H9 (cell line): ENCODE measurements around the gene CCDC178. TPM values are rescaled to one million over a fixed set of nuclear protein-coding genes. Genes with fewer than 3 reads are reported as not detected.

Source experiments
- DNase-seq: peaks from one replicate; pipeline ENCODE4 v3.0.0-alpha.2; 2017
- H2AFZ ChIP-seq: one replicate; pipeline ENCODE4 v1.6.1; 2013; ENCODE audit warnings: mild to moderate bottlenecking, low read length, control low read depth, moderate library complexity
- H2AK5ac ChIP-seq: 2 replicates; pipeline ENCODE4 v1.6.1; 2013; ENCODE audit warnings: low read length, control low read depth, mixed read lengths; ENCODE audit not compliant: insufficient read length
- H2BK120ac ChIP-seq: one replicate; pipeline ENCODE4 v1.6.1; 2013; ENCODE audit warnings: low read depth, mild to moderate bottlenecking, low read length, control low read depth, inconsistent platforms; ENCODE audit not compliant: poor library complexity, severe bottlenecking
- H2BK12ac ChIP-seq: 2 replicates; pipeline ENCODE4 v1.6.1; 2013; ENCODE audit warnings: low read length, control low read depth, mixed read lengths, low read depth; ENCODE audit not compliant: insufficient read length
- H2BK15ac ChIP-seq: 2 replicates; pipeline ENCODE4 v1.6.1; 2013; ENCODE audit warnings: low read depth, low read length, control low read depth
- H2BK20ac ChIP-seq: one replicate; pipeline ENCODE4 v1.6.1; 2013; ENCODE audit warnings: low read depth, mild to moderate bottlenecking, low read length, control low read depth, inconsistent platforms; ENCODE audit not compliant: poor library complexity, severe bottlenecking
- H2BK5ac ChIP-seq: 2 replicates; pipeline ENCODE4 v1.6.1; 2013; ENCODE audit warnings: low read length, control low read depth, mixed read lengths; ENCODE audit not compliant: insufficient read length
- H3K14ac ChIP-seq: 2 replicates; pipeline ENCODE4 v1.6.1; 2013; ENCODE audit warnings: low read length, control low read depth; ENCODE audit not compliant: insufficient read depth
- H3K18ac ChIP-seq: 2 replicates; pipeline ENCODE4 v1.6.1; 2013; ENCODE audit warnings: low read depth, mild to moderate bottlenecking, mixed read lengths, low read length, control low read depth; ENCODE audit not compliant: insufficient read length
- H3K23ac ChIP-seq: 2 replicates; pipeline ENCODE4 v1.6.1; 2013; ENCODE audit warnings: low read length, control low read depth, mixed read lengths, low read depth; ENCODE audit not compliant: insufficient read length
- H3K23me2 ChIP-seq: 2 replicates; pipeline ENCODE4 v1.6.1; 2013; ENCODE audit warnings: low read depth, mild to moderate bottlenecking, mixed read lengths, low read length, control low read depth; ENCODE audit not compliant: insufficient read length, poor library complexity, severe bottlenecking
- H3K27ac ChIP-seq: 2 replicates; pipeline ENCODE4 v1.5.1; 2013; ENCODE audit warnings: low read length, control low read depth, mixed read lengths, low read depth; ENCODE audit not compliant: insufficient read length
- H3K27me3 ChIP-seq: 2 replicates; pipeline ENCODE4 v1.6.1; 2013; ENCODE audit warnings: low read length, control low read depth, inconsistent platforms; ENCODE audit not compliant: insufficient read depth
- H3K4ac ChIP-seq: 2 replicates; pipeline ENCODE4 v1.6.1; 2013; ENCODE audit warnings: low read depth, mild to moderate bottlenecking, control low read depth, inconsistent platforms, low read length, moderate library complexity
- H3K4me1 ChIP-seq: 2 replicates; pipeline ENCODE4 v1.6.1; 2013; ENCODE audit warnings: low read length, control low read depth, inconsistent platforms; ENCODE audit not compliant: insufficient read depth
- H3K4me2 ChIP-seq: 2 replicates; pipeline ENCODE4 v1.6.1; 2013; ENCODE audit warnings: low read length, control low read depth, mixed read lengths; ENCODE audit not compliant: insufficient read length, insufficient read depth
- H3K56ac ChIP-seq: 2 replicates; pipeline ENCODE4 v1.6.1; 2013; ENCODE audit warnings: low read depth, mild to moderate bottlenecking, mixed read lengths, low read length, control low read depth; ENCODE audit not compliant: insufficient read length
- H3K79me1 ChIP-seq: 2 replicates; pipeline ENCODE4 v1.6.1; 2013; ENCODE audit warnings: low read depth, mild to moderate bottlenecking, moderate library complexity, low read length, control low read depth, inconsistent platforms; ENCODE audit not compliant: insufficient read depth, poor library complexity, severe bottlenecking
- H3K79me2 ChIP-seq: 2 replicates; pipeline ENCODE4 v1.6.1; 2013; ENCODE audit warnings: low read length, control low read depth, inconsistent platforms; ENCODE audit not compliant: insufficient read depth
- H3K9ac ChIP-seq: 2 replicates; pipeline ENCODE4 v1.6.1; 2013; ENCODE audit warnings: low read length, control low read depth, mixed read lengths; ENCODE audit not compliant: insufficient read length; ENCODE audit errors: extremely low read depth
- H3K9me3 ChIP-seq: one replicate; pipeline ENCODE4 v1.6.1; 2013; ENCODE audit warnings: low read depth, low read length, inconsistent platforms; ENCODE audit not compliant: control insufficient read depth
- H3T11ph ChIP-seq: one replicate; pipeline ENCODE4 v1.6.1; 2013; ENCODE audit warnings: mild to moderate bottlenecking, low read length, control low read depth, inconsistent platforms
- H4K20me1 ChIP-seq: one replicate; pipeline ENCODE4 v1.6.1; 2013; ENCODE audit not compliant: control insufficient read depth, insufficient read length, insufficient read depth
- H4K5ac ChIP-seq: 2 replicates; pipeline ENCODE4 v1.6.1; 2013; ENCODE audit warnings: low read depth, mild to moderate bottlenecking, mixed read lengths, low read length, control low read depth; ENCODE audit not compliant: insufficient read length
- H4K8ac ChIP-seq: replicated peaks from 2 replicates; pipeline ENCODE4 v1.6.1; 2013; ENCODE audit warnings: low read length, control low read depth, mixed read lengths, low read depth; ENCODE audit not compliant: insufficient read length
- H4K91ac ChIP-seq: 2 replicates; pipeline ENCODE4 v1.6.1; 2013; ENCODE audit warnings: low read depth, mild to moderate bottlenecking, moderate library complexity, mixed read lengths, low read length, control low read depth; ENCODE audit not compliant: insufficient read length
- H3K27ac Mint-ChIP-seq, 3 experiments: 2 replicates in 2 of 3; 3 replicates in 1 of 3; pipeline ENCODE4 v1.8.0; 2020 to 2021; ENCODE audit warnings: mixed read lengths in 3 of 3, mild to moderate bottlenecking in 1 of 3, moderate library complexity in 1 of 3
- H3K27me3 Mint-ChIP-seq: 2 replicates; pipeline ENCODE4 v1.8.0; 2021; ENCODE audit warnings: low read depth, mild to moderate bottlenecking, moderate library complexity, mixed read lengths
- H3K36me3 Mint-ChIP-seq, 3 experiments: 2 replicates in 2 of 3; 3 replicates in 1 of 3; pipeline ENCODE4 v1.8.0; 2020 to 2021; ENCODE audit warnings: low read depth in 3 of 3, mixed read lengths in 3 of 3; ENCODE audit not compliant: insufficient read depth in 1 of 3
- H3K4me1 Mint-ChIP-seq, 2 experiments: 2 replicates each; pipeline ENCODE4 v1.8.0; 2020; ENCODE audit warnings: mixed read lengths in 2 of 2
- H3K4me3 Mint-ChIP-seq, 2 experiments: 2 replicates in 1 of 2; 3 replicates in 1 of 2; pipeline ENCODE4 v1.8.0; 2020 to 2021; ENCODE audit warnings: mild to moderate bottlenecking in 2 of 2, mixed read lengths in 2 of 2, moderate library complexity in 1 of 2
- H3K9me3 Mint-ChIP-seq, 2 experiments: 2 replicates in 1 of 2; 3 replicates in 1 of 2; pipeline ENCODE4 v1.8.0; 2020; ENCODE audit warnings: mild to moderate bottlenecking in 2 of 2, mixed read lengths in 2 of 2, moderate library complexity in 1 of 2
- CTCF ChIP-seq: fragments of 200-600 bp; sonication (generic); conservative IDR thresholded peaks from 3 replicates; pipeline ENCODE4 v1.8.0; 2021; ENCODE audit warnings: antibody characterized with exemption, mild to moderate bottlenecking
- whole genome bisulfite sequencing: extraction: QIAGEN DNeasy Blood & Tissue Kit; methylation state at CpG from one replicate; pipeline ENCODE4 v1.1.7; 2013; ENCODE audit warnings: missing lambda C conversion rate, low lambda C conversion rate, mixed read lengths; ENCODE audit not compliant: insufficient read length; ENCODE audit errors: extremely low coverage; 5-methylcytosine and 5-hydroxymethylcytosine counted together
- total RNA-seq: library from RNA; stranded (reverse); gene quantifications from 2 replicates; pipeline ENCODE4 v1.2.1, GENCODE V29; 2021

CCDC178 gene
- total RNA-seq, 1 experiment from 2014 or later, result not detected

GRCh38 chr18:33051407-33051806, 389.1 kb downstream of the CCDC178 start:
- Histone ChIP-seq H3K4ac (no peak overlapping the region), H3K4me2 (no peak overlapping the region), H3K14ac (no peak overlapping the region), H3K56ac (no peak overlapping the region), H2BK12ac (no peak overlapping the region), H3K27me3 (no peaks in the 10 kb centered on the region), H2AFZ (no peak overlapping the region), H3K79me1 (no peaks in the 10 kb centered on the region), H3K27ac (no peak overlapping the region), H2AK5ac (no peak overlapping the region), H3K23ac (no peak overlapping the region), H2BK5ac (no peak overlapping the region), H3K79me2 (no peaks in the 10 kb centered on the region), H4K20me1 (no peaks in the 10 kb centered on the region), H4K91ac (no peak overlapping the region), H3K23me2 (no peaks in the 10 kb centered on the region), H3T11ph (no peak overlapping the region), H2BK120ac (no peak overlapping the region), H2BK20ac (no peak overlapping the region), H2BK15ac (no peak overlapping the region), H3K9me3 (no peaks in the 10 kb centered on the region), H4K8ac (no peak overlapping the region), H3K18ac (no peak overlapping the region), H3K4me1 (no peaks in the 10 kb centered on the region), H4K5ac (no peak overlapping the region), H3K9ac (no peak overlapping the region)
- H3K4me3 Mint-ChIP-seq, result no peak overlapping the region
- no peaks in the 10 kb centered on the region for H3K4me1 Mint-ChIP-seq
- H3K27me3 Mint-ChIP-seq, result no peaks in the 10 kb centered on the region
- DNase-seq, result no peak
- WGBS, result no CpG with 5 or more reads among the region's 5 CpGs
- TF ChIP-seq CTCF, result no peak
- H3K36me3 Mint-ChIP-seq, result no peaks in the 10 kb centered on the region
- H3K27ac Mint-ChIP-seq, result no peak overlapping the region
- H3K9me3 Mint-ChIP-seq, result no peaks in the 10 kb centered on the region
